ENCODE measurements around the gene SRRT.

The SRRT gene

GRCh38 chr7:100895956-100896731, 21.2 kb downstream of the SRRT start:
- Histone ChIP-seq H2AFZ (peak overlapping the region; percentile 85), H3K4me1 (peaks cover 19% of the 10 kb centered on the region), H3K4me3 (ENCODE audit: low read depth, low read length) (peak overlapping the region; percentile 67), H3K9ac (peak overlapping the region; percentile 33), H3K36me3 (ENCODE audit: control insufficient read depth, insufficient read depth, low read length) (no peaks in the 10 kb centered on the region), H3K27me3 (ENCODE audit: control insufficient read depth, insufficient read depth, low read length) (no peaks in the 10 kb centered on the region), H3K79me2 (no peaks in the 10 kb centered on the region), H3K27ac (peak overlapping the region; percentile 88), H3K9me3 (ENCODE audit: control insufficient read depth, low read length) (no peaks in the 10 kb centered on the region), H3K4me2 (ENCODE audit: low read length) (peak overlapping the region; percentile 91)
- TF ChIP-seq CTCF (IDR thresholded peaks at IDR 0.05), result no peak

- peak overlapping the region; percentile 91 for H3K4me2 ChIP-seq (ENCODE audit: low read length)
- peak overlapping the region; percentile 67 for H3K4me3 ChIP-seq (ENCODE audit: low read depth, low read length)
- H3K9me3 ChIP-seq (ENCODE audit: control insufficient read depth, low read length), result no peaks in the 10 kb centered on the region
- no peaks in the 10 kb centered on the region for H3K36me3 ChIP-seq (ENCODE audit: control insufficient read depth, insufficient read depth, low read length)
- peak; percentile 89 for TF ChIP-seq CTCF (IDR thresholded peaks at IDR 0.05)
- H3K27me3 ChIP-seq (ENCODE audit: control insufficient read depth, insufficient read depth, low read length), result no peaks in the 10 kb centered on the region
- H3K79me2 ChIP-seq, result no peaks in the 10 kb centered on the region
- H3K4me1 ChIP-seq, result peaks cover 13% of the 10 kb centered on the region
- peak overlapping the region; percentile 88 for H3K27ac ChIP-seq
- H3K9ac ChIP-seq, result peak overlapping the region; percentile 33
- H2AFZ ChIP-seq, result peak overlapping the region; percentile 85
Observed at GRCh38 chr7:100896732-100897608, 22.1 kb downstream of the SRRT start.

DNA sequence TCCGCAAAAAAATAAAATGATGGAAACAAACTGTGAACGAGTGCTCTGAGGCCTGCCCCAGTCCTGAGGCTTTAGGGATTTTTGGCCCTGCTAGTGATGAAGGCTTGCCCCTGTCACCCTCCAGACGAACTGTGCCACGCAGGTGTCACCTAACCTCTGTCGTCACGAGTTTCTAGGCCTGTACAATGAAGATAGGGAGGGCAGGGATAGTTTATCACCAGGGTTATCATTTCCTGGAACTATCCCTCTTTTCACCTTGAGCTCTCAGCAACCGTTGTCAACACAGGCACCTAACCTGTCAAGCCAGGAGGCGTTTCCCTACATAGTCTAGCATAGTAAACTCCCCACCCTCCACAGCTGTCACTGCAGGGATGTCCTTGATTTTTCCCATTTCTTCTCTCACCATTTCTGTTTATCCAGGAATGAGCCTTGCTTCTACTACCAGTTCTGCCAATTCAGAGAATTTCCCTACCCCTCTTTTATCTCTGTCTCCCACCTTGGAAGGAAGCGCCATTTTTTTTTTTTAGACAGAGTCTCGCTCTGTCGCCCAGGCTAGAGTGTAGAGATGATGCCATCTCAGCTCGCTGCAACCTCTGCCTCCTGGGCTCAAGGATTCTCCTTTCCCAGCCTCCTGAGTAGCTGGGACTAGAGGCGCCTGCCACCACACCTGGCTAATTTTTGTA, 23.0 kb downstream of the SRRT start:
- no peak overlapping the region for H3K9ac ChIP-seq

DNA sequence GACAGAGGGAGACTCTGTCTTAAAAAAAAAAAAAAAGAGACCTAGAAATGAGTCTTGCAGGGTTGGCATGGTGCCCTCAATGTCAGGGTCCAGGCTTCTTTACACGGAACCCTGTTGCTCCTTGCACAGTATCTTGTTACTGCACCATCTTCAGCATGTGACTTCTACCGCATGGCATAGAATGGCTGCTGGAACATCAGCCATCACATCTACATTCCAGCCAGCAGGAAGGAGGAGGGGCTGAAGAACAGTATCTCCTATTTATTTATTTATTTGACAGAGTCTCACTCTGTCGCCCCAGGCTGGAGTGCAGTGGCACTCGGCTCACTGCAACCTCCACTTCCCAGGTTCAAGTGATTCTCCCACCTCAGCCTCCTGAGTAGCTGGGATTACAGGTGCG, 24.5 kb downstream of the SRRT start:
- Histone ChIP-seq H3K27ac (no peak overlapping the region), H3K4me3 (ENCODE audit: low read depth, low read length) (no peak overlapping the region), H3K9ac (no peak overlapping the region), H2AFZ (no peak overlapping the region), H3K79me2 (no peaks in the 10 kb centered on the region), H3K9me3 (ENCODE audit: control insufficient read depth, low read length) (no peaks in the 10 kb centered on the region), H3K4me2 (ENCODE audit: low read length) (no peak overlapping the region), H3K4me1 (peaks cover 13% of the 10 kb centered on the region), H3K27me3 (ENCODE audit: control insufficient read depth, insufficient read depth, low read length) (no peaks in the 10 kb centered on the region), H3K36me3 (ENCODE audit: control insufficient read depth, insufficient read depth, low read length) (no peaks in the 10 kb centered on the region)
- no peak for TF ChIP-seq CTCF (IDR thresholded peaks at IDR 0.05)

More for the DNA sequence above, 23.0 kb downstream of the SRRT start:
- TF ChIP-seq CTCF (IDR thresholded peaks at IDR 0.05), result no peak
- H3K4me1 ChIP-seq, result peaks cover 13% of the 10 kb centered on the region
- H3K27me3 ChIP-seq (ENCODE audit: control insufficient read depth, insufficient read depth, low read length), result no peaks in the 10 kb centered on the region
- H3K27ac ChIP-seq, result peak overlapping the region; percentile 65
- no peaks in the 10 kb centered on the region for H3K36me3 ChIP-seq (ENCODE audit: control insufficient read depth, insufficient read depth, low read length)
- peak overlapping the region; percentile 80 for H2AFZ ChIP-seq
- no peaks in the 10 kb centered on the region for H3K79me2 ChIP-seq
- no peaks in the 10 kb centered on the region for H3K9me3 ChIP-seq (ENCODE audit: control insufficient read depth, low read length)
- no peak overlapping the region for H3K4me3 ChIP-seq (ENCODE audit: low read depth, low read length)
- no peak overlapping the region for H3K4me2 ChIP-seq (ENCODE audit: low read length)

All from parathyroid adenoma (tissue), 2 donors.